Sigmoid colon (tissue), 7 donors: ENCODE results near the gene SLC1A2. TPM values are rescaled to one million over a fixed set of nuclear protein-coding genes. Genes with fewer than 3 reads are reported as not detected.

Source experiments
- DNase-seq: peaks from one replicate; pipeline ENCODE4 v3.0.0-alpha.2; 2019
- H3K27ac ChIP-seq, 4 donors: fragments of 200-600 bp; sonication (generic); one replicate each; pipeline ENCODE4 v1.5.1; 2016 to 2019; ENCODE audit warnings: mild to moderate bottlenecking in 1 of 4
- H3K27me3 ChIP-seq, 3 donors: fragments of 200-600 bp; sonication (generic); one replicate each; pipeline ENCODE4 v1.5.1; 2019; ENCODE audit warnings: mild to moderate bottlenecking in 1 of 3
- H3K36me3 ChIP-seq, 4 donors: fragments of 200-600 bp; sonication (generic); one replicate each; pipeline ENCODE4 v1.5.1; 2016 to 2019
- H3K4me1 ChIP-seq, 4 donors: fragments of 200-600 bp; sonication (generic); one replicate each; pipeline ENCODE4 v1.5.1; 2017 to 2019
- H3K4me3 ChIP-seq, 4 donors: fragments of 200-600 bp; sonication (generic); one replicate each; pipeline ENCODE4 v1.5.1; 2017 to 2019; ENCODE audit warnings: mild to moderate bottlenecking in 2 of 4, moderate library complexity in 1 of 4
- H3K9me3 ChIP-seq, 4 donors: fragments of 200-600 bp in 3 of 4; sonication (generic) in 3 of 4; one replicate each; pipeline versions ENCODE4 v1.5.1 to v1.6.1; 2013 to 2019
- EP300 ChIP-seq, 4 donors: sonication (generic); formaldehyde crosslinking; IDR thresholded peaks; one replicate each; pipeline ENCODE4 v1.6.1; 2017; ENCODE audit warnings: antibody characterized with exemption in 4 of 4
- POLR2A ChIP-seq, 2 donors: fragments of 450-650 bp; IDR thresholded peaks; one replicate each; pipeline ENCODE4 v1.6.1; 2016; ENCODE audit warnings: antibody characterized with exemption in 2 of 2, mild to moderate bottlenecking in 2 of 2, moderate library complexity in 2 of 2
- POLR2AphosphoS5 ChIP-seq, 4 donors: sonication (generic); formaldehyde crosslinking; IDR thresholded peaks; one replicate each; pipeline ENCODE4 v1.6.1; 2017; ENCODE audit warnings: antibody characterized with exemption in 4 of 4
- WGBS, 2 donors: extraction: QIAGEN DNeasy Blood & Tissue Kit; methylation state at CpG; one replicate each; pipeline ENCODE4 v1.1.7; 2013; 5-methylcytosine and 5-hydroxymethylcytosine counted together
- intact Hi-C: fragments of 100-400 bp; cut with DNase I; formaldehyde crosslinking; loops from one replicate; pipeline ENCODE4 v1.15.1; 2023
- polyA plus RNA-seq, 3 donors: library from polyadenylated mRNA; stranded (reverse); fragments of 200-250 nt; gene quantifications; one replicate each; pipeline ENCODE4 v1.2.3, GENCODE V29; 2013
- total RNA-seq, 4 donors: library from RNA; depleted of rRNA; stranded (reverse); fragments of >200 nt; gene quantifications; one replicate each; pipeline ENCODE4 v1.1.0, GENCODE V29; 2016
- TF ChIP-seq, protein P1 (sequence below), 4 experiments: fragments of 450-650 bp in 3 of 4; fragments of 200-600 bp in 1 of 4; IDR thresholded peaks; one replicate each; pipeline ENCODE4 v1.5.1; 2016 to 2019; ENCODE audit warnings: antibody characterized with exemption in 4 of 4, mild to moderate bottlenecking in 3 of 4, moderate library complexity in 2 of 4
- donor health status: healthy with polysubstance abuse.
- donor health status: Bipolar disorder and iron deficiency.
- donor health status: healthy.

Gene SLC1A2
- total and polyA plus RNA-seq, 7 donors, result 0.14 to 2.2 (median 0.48) TPM; not detected in 1

DNA sequence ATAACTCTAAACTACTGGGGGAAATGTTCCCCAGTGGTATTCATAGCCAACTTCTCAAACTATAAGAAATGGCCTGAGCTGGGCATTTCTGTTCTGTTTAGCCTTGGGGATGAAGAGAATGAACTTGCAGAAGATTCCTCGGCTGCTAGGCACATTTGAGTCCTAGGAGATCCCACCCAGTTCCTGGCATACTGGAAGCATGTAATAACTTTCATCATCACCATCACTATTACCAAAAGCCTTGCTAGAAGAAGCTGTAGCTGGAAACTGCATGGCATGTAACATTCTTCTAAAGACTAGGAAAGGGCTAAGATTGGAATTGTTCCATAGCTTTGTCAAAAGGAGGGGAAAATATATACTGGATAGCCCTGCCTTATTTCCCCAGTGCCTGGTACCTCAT, 40.1 kb upstream of the SLC1A2 start:
- no peaks in the 10 kb centered on the region for H3K4me1 ChIP-seq
- intact Hi-C loops, result no loop called here
- no peaks in the 10 kb centered on the region for H3K27me3 ChIP-seq
- no peak overlapping the region for H3K27ac ChIP-seq
- WGBS, 2 donors, result 89 to 92% methylated on average over 1 of the region's 1 CpG
- TF ChIP-seq POLR2AphosphoS5 (IDR thresholded peaks at IDR 0.05) (no peak), POLR2A (IDR thresholded peaks at IDR 0.05) (no peak), EP300 (IDR thresholded peaks at IDR 0.05) (no peak)
- TF ChIP-seq, protein P1, sequence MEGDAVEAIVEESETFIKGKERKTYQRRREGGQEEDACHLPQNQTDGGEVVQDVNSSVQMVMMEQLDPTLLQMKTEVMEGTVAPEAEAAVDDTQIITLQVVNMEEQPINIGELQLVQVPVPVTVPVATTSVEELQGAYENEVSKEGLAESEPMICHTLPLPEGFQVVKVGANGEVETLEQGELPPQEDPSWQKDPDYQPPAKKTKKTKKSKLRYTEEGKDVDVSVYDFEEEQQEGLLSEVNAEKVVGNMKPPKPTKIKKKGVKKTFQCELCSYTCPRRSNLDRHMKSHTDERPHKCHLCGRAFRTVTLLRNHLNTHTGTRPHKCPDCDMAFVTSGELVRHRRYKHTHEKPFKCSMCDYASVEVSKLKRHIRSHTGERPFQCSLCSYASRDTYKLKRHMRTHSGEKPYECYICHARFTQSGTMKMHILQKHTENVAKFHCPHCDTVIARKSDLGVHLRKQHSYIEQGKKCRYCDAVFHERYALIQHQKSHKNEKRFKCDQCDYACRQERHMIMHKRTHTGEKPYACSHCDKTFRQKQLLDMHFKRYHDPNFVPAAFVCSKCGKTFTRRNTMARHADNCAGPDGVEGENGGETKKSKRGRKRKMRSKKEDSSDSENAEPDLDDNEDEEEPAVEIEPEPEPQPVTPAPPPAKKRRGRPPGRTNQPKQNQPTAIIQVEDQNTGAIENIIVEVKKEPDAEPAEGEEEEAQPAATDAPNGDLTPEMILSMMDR (IDR thresholded peaks at IDR 0.05), result no peak
- H3K4me3 ChIP-seq, result no peak overlapping the region
- H3K9me3 ChIP-seq, result no peaks in the 10 kb centered on the region
- no peak for DNase-seq
- H3K36me3 ChIP-seq, result no peaks in the 10 kb centered on the region

DNA sequence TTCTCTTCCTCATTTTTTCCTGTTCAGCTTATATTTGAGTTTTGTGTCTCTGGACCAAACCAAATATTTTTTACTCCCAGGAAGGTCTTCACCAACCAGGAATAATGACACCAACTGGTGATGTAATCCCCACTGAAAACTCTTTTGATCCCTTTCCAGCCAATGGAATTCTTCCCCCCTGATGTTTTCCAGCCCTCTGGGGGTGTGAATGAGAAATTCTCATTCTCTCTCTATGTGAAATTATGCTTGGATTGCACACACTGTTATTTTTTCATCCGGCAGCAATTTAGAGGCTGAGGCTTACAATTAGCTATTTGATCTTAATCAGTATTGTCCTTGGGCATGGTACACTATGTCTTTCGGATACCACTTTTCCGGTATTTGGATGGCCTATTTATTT, 39.5 kb upstream of the SLC1A2 start:
- Histone ChIP-seq H3K9me3 (no peaks in the 10 kb centered on the region), H3K4me1 (no peaks in the 10 kb centered on the region), H3K36me3 (no peaks in the 10 kb centered on the region), H3K4me3 (no peak overlapping the region), H3K27me3 (no peaks in the 10 kb centered on the region), H3K27ac (no peak overlapping the region)
- 85 to 92% methylated on average over 3 of the region's 3 CpGs for WGBS, 2 donors
- intact Hi-C loops, result no loop called here
- DNase-seq, result no peak
- TF ChIP-seq, protein P1 (IDR thresholded peaks at IDR 0.05), result no peak
- no peak for TF ChIP-seq EP300 (IDR thresholded peaks at IDR 0.05)
- no peak for TF ChIP-seq POLR2A (IDR thresholded peaks at IDR 0.05)
- no peak for TF ChIP-seq POLR2AphosphoS5 (IDR thresholded peaks at IDR 0.05)

DNA sequence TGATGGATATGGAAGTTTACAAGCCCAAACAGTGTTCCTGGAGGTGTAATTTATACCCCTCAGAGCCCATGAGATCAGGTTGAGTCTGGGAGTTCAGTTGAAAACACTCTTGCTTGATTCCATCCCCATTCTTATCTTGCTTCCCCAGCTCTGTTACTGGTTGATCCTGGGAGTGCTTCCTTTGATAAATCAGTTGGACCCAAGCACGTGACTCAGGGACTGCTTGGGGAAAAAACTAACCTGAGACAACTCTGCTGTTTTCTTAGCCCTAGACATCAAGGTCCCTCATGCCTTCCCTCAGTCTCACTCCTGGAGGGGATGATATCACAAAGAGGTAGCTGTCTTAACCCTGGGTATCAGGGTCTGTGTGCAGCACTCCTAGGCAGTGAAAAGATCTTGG, 35.0 kb upstream of the SLC1A2 start:
- Histone ChIP-seq H3K27ac (no peak overlapping the region), H3K4me3 (no peak overlapping the region), H3K4me1 (no peaks in the 10 kb centered on the region), H3K27me3 (no peaks in the 10 kb centered on the region), H3K9me3 (no peaks in the 10 kb centered on the region), H3K36me3 (no peaks in the 10 kb centered on the region)
- 64 to 75% methylated on average over 1 of the region's 1 CpG for WGBS, 2 donors
- intact Hi-C loops, result no loop called here
- TF ChIP-seq POLR2AphosphoS5 (IDR thresholded peaks at IDR 0.05), result no peak
- no peak for TF ChIP-seq POLR2A (IDR thresholded peaks at IDR 0.05)
- DNase-seq, result no peak

DNA sequence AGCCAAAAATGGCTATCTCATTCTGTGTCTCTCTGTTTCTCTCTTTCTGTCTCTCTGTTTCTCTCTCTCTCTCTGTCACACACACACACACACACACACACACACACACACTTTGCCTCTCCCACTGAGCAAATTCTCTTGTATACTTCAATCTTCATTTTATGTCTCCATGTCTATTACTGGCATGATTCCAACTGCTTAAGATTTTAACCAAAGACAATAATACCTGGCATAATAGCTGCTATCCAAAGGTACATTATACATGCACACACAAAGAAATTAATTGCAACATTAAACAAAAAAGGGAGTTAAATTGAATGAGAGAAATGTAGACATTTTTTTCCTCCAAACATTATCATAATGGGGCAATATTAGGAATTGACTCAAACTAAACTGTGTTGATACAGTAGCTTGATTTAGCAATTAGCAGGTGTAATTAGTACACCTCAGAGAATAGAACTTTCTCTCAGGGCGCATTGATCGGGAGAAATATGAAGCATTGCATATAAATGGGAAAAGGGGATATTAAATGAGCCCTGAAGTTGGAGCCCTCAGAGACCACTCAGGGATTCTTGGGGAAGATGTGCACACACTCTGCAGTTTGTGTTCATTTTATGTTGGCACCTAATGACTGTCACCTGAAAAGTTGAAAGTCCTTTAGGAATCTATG, 17.4 kb upstream of the SLC1A2 start:
- Histone ChIP-seq H3K4me1 (no peaks in the 10 kb centered on the region), H3K27ac (no peak overlapping the region), H3K9me3 (no peaks in the 10 kb centered on the region), H3K27me3 (no peaks in the 10 kb centered on the region), H3K36me3 (peaks cover 0 to 16% (median 2%) of the 10 kb centered on the region in 4 donors), H3K4me3 (no peak overlapping the region)
- intact Hi-C loops, result no loop called here
- TF ChIP-seq POLR2A (IDR thresholded peaks at IDR 0.05), result no peak
- no peak for TF ChIP-seq EP300 (IDR thresholded peaks at IDR 0.05)
- no peak for TF ChIP-seq POLR2AphosphoS5 (IDR thresholded peaks at IDR 0.05)
- TF ChIP-seq, protein P1 (IDR thresholded peaks at IDR 0.05), result no peak
- DNase-seq, result no peak
- WGBS, 2 donors, result 92 to 96% methylated on average over 2 of the region's 2 CpGs

DNA sequence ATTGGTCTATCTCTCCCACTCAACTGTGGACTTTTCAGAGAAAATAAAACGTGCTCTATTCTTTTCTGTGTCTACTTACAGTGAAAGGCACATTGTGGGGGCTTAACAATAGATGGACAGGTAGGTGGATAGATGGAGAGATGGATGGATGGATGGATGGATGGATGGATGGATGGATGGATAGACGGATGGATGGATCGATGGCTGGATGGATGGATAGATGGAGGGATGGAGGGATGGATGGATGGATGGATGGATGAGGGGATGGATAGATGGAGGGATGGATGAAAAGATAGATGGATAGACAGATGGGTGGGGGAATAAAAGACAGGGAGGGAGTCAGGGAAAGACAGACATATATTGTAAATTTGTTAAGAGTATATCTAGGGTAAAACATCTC, 14.2 kb upstream of the SLC1A2 start:
- WGBS, 2 donors, result 62 to 82% methylated on average over 3 of the region's 3 CpGs

More for the DNA sequence above, 14.2 kb upstream of the SLC1A2 start:
- TF ChIP-seq, protein P1 (IDR thresholded peaks at IDR 0.05), result no peak
- no peak for TF ChIP-seq POLR2AphosphoS5 (IDR thresholded peaks at IDR 0.05)
- Histone ChIP-seq H3K4me1 (no peaks in the 10 kb centered on the region), H3K27me3 (no peaks in the 10 kb centered on the region), H3K36me3 (peaks cover 0 to 19% (median 2%) of the 10 kb centered on the region in 4 donors), H3K27ac (no peak overlapping the region), H3K4me3 (no peak overlapping the region), H3K9me3 (no peaks in the 10 kb centered on the region)
- DNase-seq, result no peak
- intact Hi-C loops, result no loop called here
